GM23248 (cell line): ENCODE results near the gene RBMS1. TPM values are rescaled to one million over a fixed set of nuclear protein-coding genes. Genes with fewer than 3 reads are reported as not detected.

Experiments used
- DNase-seq: peaks from one replicate; pipeline ENCODE4 v3.0.0-alpha.2; 2015
- H2AFZ ChIP-seq: fragments of 200-600 bp; sonication (generic); 2 replicates; pipeline ENCODE4 v1.6.1; 2016; ENCODE audit warnings: antibody characterized with exemption
- H3F3A ChIP-seq: fragments of 200-600 bp; sonication (generic); 2 replicates; pipeline ENCODE4 v1.6.1; 2016; ENCODE audit warnings: mild to moderate bottlenecking, antibody characterized with exemption, mixed run types; ENCODE audit not compliant: insufficient read depth
- H3K27ac ChIP-seq: fragments of 200-600 bp; sonication (generic); 2 replicates; pipeline ENCODE4 v1.5.1; 2016; ENCODE audit warnings: mild to moderate bottlenecking
- H3K27me3 ChIP-seq: fragments of 200-600 bp; sonication (generic); replicated peaks from 2 replicates; pipeline ENCODE4 v1.6.1; 2016; ENCODE audit warnings: mild to moderate bottlenecking; ENCODE audit not compliant: insufficient read depth
- H3K36me3 ChIP-seq: fragments of 200-600 bp; sonication (generic); 2 replicates; pipeline ENCODE4 v1.6.1; 2016; ENCODE audit warnings: low read depth, mild to moderate bottlenecking
- H3K4me1 ChIP-seq: fragments of 200-600 bp; sonication (generic); 2 replicates; pipeline ENCODE4 v1.6.1; 2016; ENCODE audit warnings: mild to moderate bottlenecking; ENCODE audit not compliant: insufficient read depth
- H3K4me2 ChIP-seq: fragments of 200-600 bp; sonication (generic); one replicate; pipeline ENCODE4 v1.6.1; 2016; ENCODE audit warnings: mild to moderate bottlenecking; ENCODE audit not compliant: unreplicated experiment
- H3K4me3 ChIP-seq: fragments of 200-600 bp; sonication (generic); 2 replicates; pipeline ENCODE4 v1.5.1; 2016; ENCODE audit warnings: mild to moderate bottlenecking
- H3K79me2 ChIP-seq: fragments of 200-600 bp; sonication (generic); 2 replicates; pipeline ENCODE4 v1.6.1; 2016; ENCODE audit warnings: mild to moderate bottlenecking; ENCODE audit not compliant: insufficient read depth
- H3K9ac ChIP-seq: fragments of 200-600 bp; sonication (generic); 2 replicates; pipeline ENCODE4 v1.6.1; 2016; ENCODE audit warnings: mild to moderate bottlenecking
- H3K9me2 ChIP-seq: fragments of 200-600 bp; sonication (generic); 2 replicates; pipeline ENCODE4 v1.6.1; 2016; ENCODE audit warnings: mixed run types, mild to moderate bottlenecking, moderate library complexity; ENCODE audit not compliant: insufficient read depth
- H3K9me3 ChIP-seq: fragments of 200-600 bp; sonication (generic); one replicate; pipeline ENCODE4 v1.6.1; 2017; ENCODE audit warnings: low read depth
- H4K20me1 ChIP-seq: fragments of 200-600 bp; sonication (generic); 2 replicates; pipeline ENCODE4 v1.6.0; 2016; ENCODE audit not compliant: insufficient read depth
- EZH2 ChIP-seq: fragments of 200-600 bp; sonication (generic); IDR thresholded peaks from 2 replicates; pipeline ENCODE4 v1.6.1; 2018; ENCODE audit warnings: antibody characterized with exemption, mild to moderate bottlenecking; ENCODE audit not compliant: insufficient read depth, poor library complexity, severe bottlenecking
- EZH2phosphoT487 ChIP-seq: fragments of 200-600 bp; sonication (generic); IDR thresholded peaks from 2 replicates; pipeline ENCODE4 v1.6.1; 2018; ENCODE audit warnings: antibody characterized with exemption, moderate library complexity, mild to moderate bottlenecking, low read depth; ENCODE audit not compliant: insufficient read depth
- WGBS, 2 experiments: methylation state at CpG; one replicate each; pipeline ENCODE4 v1.1.6; 2015 to 2017; ENCODE audit warnings: low lambda C conversion rate in 2 of 2, low coverage in 1 of 2; ENCODE audit errors: missing lambda C conversion rate in 2 of 2; 5-methylcytosine and 5-hydroxymethylcytosine counted together
- in situ Hi-C: fragments of 300-500 bp; cut with MboI; formaldehyde crosslinking; loops from 2 replicates; pipeline ENCODE4 v1.15.0; 2020
- polyA plus RNA-seq: library from polyadenylated mRNA; unstranded; fragments of >200 nt; fragmentation: Nextera tagmentation; extraction: Ambion mirVana; gene quantifications from 2 replicates; pipeline ENCODE4 v1.2.1, GENCODE V29; 2016
- total RNA-seq: library from RNA; depleted of rRNA; stranded (reverse); fragments of >200 nt; shearing (Covaris generic); gene quantifications from 2 replicates; pipeline ENCODE4 v1.2.3, GENCODE V29; 2014

RBMS1 gene
- total and polyA plus RNA-seq, 2 experiments from 2014 or later, result 72.3 to 91.7 TPM

GRCh38 chr2:160478660-160479059 is 14.9 kb downstream of the RBMS1 start:
- H2AFZ ChIP-seq, result no peak overlapping the region
- WGBS, 2 experiments, result 84 to 86% methylated on average over 6 of the region's 6 CpGs

DNA sequence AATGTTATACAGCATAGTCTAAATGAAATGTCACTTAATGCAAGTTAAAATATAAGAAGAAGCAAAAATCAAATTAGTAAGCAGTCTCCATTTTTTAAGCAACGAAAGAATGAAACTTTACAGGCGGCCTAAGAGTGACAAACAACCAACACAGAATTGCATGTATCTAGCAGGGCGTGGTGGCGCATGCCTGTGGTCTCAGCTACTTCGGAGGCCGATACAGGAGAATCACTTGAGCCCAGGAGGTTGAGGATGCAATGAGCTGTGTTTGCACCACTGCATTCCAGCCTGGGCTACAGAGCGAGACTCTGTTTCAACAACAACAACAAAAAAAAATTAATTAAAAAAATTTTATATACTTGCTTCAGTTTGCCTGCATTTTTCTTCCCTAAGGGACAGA is 16.6 kb downstream of the RBMS1 start:
- in situ Hi-C loops, result no loop called here
- no peaks in the 10 kb centered on the region for H3K9me2 ChIP-seq

More at GRCh38 chr2:160478660-160479059, 14.9 kb downstream of the RBMS1 start:
- Histone ChIP-seq H3F3A (no peaks in the 10 kb centered on the region; the same call in 1 of the 2 replicates), H3K27me3 (no peaks in the 10 kb centered on the region), H3K36me3 (no peaks in the 10 kb centered on the region), H3K4me2 (no peak overlapping the region), H3K27ac (no peak overlapping the region), H3K9me2 (no peaks in the 10 kb centered on the region), H3K4me3 (no peak overlapping the region), H3K79me2 (peaks cover 99% of the 10 kb centered on the region), H3K9me3 (no peaks in the 10 kb centered on the region), H3K4me1 (peaks cover 24% of the 10 kb centered on the region), H4K20me1 (peaks cover 27% of the 10 kb centered on the region), H3K9ac (no peak overlapping the region)
- TF ChIP-seq EZH2phosphoT487 (no peak), EZH2 (no peak)
- in situ Hi-C loops, result no loop called here
- no peak for DNase-seq

DNA sequence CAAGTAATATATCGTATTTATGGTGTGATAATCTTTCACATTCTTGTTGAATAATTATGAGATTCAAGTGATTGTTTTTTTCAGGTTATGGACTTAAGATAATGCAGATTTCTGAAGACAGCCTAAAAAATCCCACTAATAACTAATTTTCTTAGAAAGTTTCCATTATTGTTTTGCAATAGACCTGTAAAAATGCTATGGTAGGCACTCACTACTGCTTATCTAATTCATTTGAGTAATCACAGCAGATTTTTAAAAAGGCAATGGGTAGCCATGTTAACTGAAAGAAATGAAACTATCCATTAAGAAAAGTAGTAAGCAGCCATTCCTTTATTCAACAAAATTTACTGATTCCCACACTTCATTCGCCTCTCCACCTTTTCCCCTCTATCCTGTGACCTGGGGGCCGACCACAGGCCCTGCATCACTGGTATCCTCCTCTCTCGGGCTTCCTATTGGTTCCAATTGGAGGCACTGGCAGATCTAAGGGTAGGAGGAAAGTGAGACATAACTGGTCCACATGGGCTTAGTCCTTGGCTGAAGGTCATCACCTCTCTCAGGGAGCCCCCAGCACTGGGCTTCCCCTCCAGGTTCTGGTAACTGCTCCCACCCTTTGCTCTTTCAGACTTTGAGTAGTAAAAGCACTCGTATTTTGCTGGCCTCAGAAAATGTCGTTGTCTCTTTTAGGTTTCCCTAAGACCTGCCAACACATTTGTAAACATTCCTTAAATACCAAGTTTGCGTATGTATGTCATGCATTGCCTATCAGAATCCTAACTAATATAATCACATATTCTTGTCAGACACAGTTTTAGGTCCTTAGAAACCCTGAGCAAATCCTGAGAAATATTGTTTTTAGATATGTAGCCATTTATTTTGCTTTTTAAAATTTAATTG is 18.5 kb downstream of the RBMS1 start:
- Histone ChIP-seq H3K4me2 (peak overlapping the region; percentile 7), H3K27ac (no peak overlapping the region), H4K20me1 (peaks cover 11% of the 10 kb centered on the region; the same call in 1 of the 2 replicates), H3K36me3 (no peaks in the 10 kb centered on the region), H3K4me1 (peaks cover 50% of the 10 kb centered on the region), H3K9me2 (no peaks in the 10 kb centered on the region), H2AFZ (no peak overlapping the region), H3F3A (peaks cover 5% of the 10 kb centered on the region; the same call in 1 of the 2 replicates), H3K4me3 (no peak overlapping the region), H3K9me3 (no peaks in the 10 kb centered on the region), H3K9ac (no peak overlapping the region), H3K79me2 (peaks cover 99% of the 10 kb centered on the region), H3K27me3 (no peaks in the 10 kb centered on the region)
- 85 to 86% methylated on average over 7 of the region's 7 CpGs for WGBS, 2 experiments
- in situ Hi-C loops, result no loop called here
- no peak for DNase-seq
- TF ChIP-seq EZH2 (no peak), EZH2phosphoT487 (no peak)

More for the DNA sequence above, 16.6 kb downstream of the RBMS1 start:
- peaks cover 99% of the 10 kb centered on the region for H3K79me2 ChIP-seq
- no peak overlapping the region for H3K9ac ChIP-seq
- H3K27ac ChIP-seq, result no peak overlapping the region
- H4K20me1 ChIP-seq, result peaks cover 26% of the 10 kb centered on the region
- no peak for DNase-seq
- 94 to 97% methylated on average over 7 of the region's 7 CpGs for WGBS, 2 experiments
- H3K4me1 ChIP-seq, result peaks cover 40% of the 10 kb centered on the region
- H3K4me3 ChIP-seq, result no peak overlapping the region
- H3K27me3 ChIP-seq, result no peaks in the 10 kb centered on the region
- no peak overlapping the region for H2AFZ ChIP-seq
- H3K36me3 ChIP-seq, result no peaks in the 10 kb centered on the region
- TF ChIP-seq EZH2 (no peak), EZH2phosphoT487 (no peak)
- no peaks in the 10 kb centered on the region for H3K9me3 ChIP-seq
- no peak overlapping the region for H3K4me2 ChIP-seq
- peaks cover 5% of the 10 kb centered on the region; the same call in 1 of the 2 replicates for H3F3A ChIP-seq

- Histone ChIP-seq H3K9me3 (no peaks in the 10 kb centered on the region), H3K36me3 (no peaks in the 10 kb centered on the region), H4K20me1 (peaks cover 11% of the 10 kb centered on the region), H3K9ac (no peak overlapping the region), H3K27ac (peak overlapping the region; percentile 57), H3K9me2 (no peaks in the 10 kb centered on the region), H3K4me2 (peak overlapping the region; percentile 49), H3K4me1 (peaks cover 58% of the 10 kb centered on the region), H3K4me3 (no peak overlapping the region), H2AFZ (no peak overlapping the region), H3K27me3 (no peaks in the 10 kb centered on the region), H3K79me2 (peaks cover 99% of the 10 kb centered on the region), H3F3A (peaks cover 11% of the 10 kb centered on the region)
- no peak for TF ChIP-seq EZH2
- TF ChIP-seq EZH2phosphoT487, result no peak
- 72 to 75% methylated on average over 6 of the region's 6 CpGs for WGBS, 2 experiments
- no peak for DNase-seq
- in situ Hi-C loops, result no loop called here
Measured at GRCh38 chr2:160474319-160474645, 19.3 kb downstream of the RBMS1 start.
